ENCODE data around the gene FGF14.

DNA sequence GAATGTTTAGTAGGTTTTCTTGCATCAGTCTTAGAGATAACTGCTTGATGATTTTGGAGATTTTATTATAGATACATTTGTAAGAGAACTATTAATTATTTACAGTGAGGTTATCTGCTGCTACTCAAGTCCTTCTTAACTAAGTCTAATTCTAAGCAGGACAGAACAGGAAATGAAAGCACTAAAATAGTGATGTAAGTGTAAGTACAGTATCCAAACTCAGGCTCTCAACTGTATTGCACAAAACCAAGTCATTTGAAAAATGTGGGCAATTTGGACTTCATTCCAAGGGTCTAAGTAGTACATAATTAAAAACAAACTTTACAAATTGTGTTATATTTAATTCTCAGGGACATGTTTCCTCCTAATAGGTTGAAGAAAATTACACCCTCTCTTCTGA, 532.3 kb downstream of the FGF14 start:
- TF ChIP-seq, protein P1, sequence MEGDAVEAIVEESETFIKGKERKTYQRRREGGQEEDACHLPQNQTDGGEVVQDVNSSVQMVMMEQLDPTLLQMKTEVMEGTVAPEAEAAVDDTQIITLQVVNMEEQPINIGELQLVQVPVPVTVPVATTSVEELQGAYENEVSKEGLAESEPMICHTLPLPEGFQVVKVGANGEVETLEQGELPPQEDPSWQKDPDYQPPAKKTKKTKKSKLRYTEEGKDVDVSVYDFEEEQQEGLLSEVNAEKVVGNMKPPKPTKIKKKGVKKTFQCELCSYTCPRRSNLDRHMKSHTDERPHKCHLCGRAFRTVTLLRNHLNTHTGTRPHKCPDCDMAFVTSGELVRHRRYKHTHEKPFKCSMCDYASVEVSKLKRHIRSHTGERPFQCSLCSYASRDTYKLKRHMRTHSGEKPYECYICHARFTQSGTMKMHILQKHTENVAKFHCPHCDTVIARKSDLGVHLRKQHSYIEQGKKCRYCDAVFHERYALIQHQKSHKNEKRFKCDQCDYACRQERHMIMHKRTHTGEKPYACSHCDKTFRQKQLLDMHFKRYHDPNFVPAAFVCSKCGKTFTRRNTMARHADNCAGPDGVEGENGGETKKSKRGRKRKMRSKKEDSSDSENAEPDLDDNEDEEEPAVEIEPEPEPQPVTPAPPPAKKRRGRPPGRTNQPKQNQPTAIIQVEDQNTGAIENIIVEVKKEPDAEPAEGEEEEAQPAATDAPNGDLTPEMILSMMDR (IDR thresholded peaks at IDR 0.05; ENCODE audit: poor library complexity): no peak
- TF ChIP-seq EZH2 (IDR thresholded peaks at IDR 0.05; ENCODE audit: borderline replicate concordance) (no peak), EZH2phosphoT487 (IDR thresholded peaks at IDR 0.05; ENCODE audit: low read depth, severe bottlenecking, unreplicated experiment) (no peak)
